Breast epithelium (tissue), 4 donors: ENCODE results near the gene PAK5. TPM values are rescaled to one million over a fixed set of nuclear protein-coding genes. Genes with fewer than 3 reads are reported as not detected.

Experiments
- DNase-seq, 2 donors: peaks; one replicate each; pipeline ENCODE4 v3.0.0-alpha.2; 2019; ENCODE audit warnings: low spot score in 2 of 2
- H3K27ac ChIP-seq, 2 donors: fragments of 200-600 bp; sonication (generic) in 1 of 2; one replicate each; pipeline ENCODE4 v1.5.1; 2016 to 2019; ENCODE audit warnings: mild to moderate bottlenecking in 1 of 2
- H3K27me3 ChIP-seq, 2 donors: fragments of 200-600 bp; sonication (generic) in 1 of 2; one replicate each; pipeline versions ENCODE4 v1.5.1 to v1.6.0; 2017 to 2019; ENCODE audit warnings: control low read depth in 1 of 2, mild to moderate bottlenecking in 1 of 2
- H3K36me3 ChIP-seq: fragments of 200-600 bp; one replicate; pipeline ENCODE4 v1.5.1; 2019
- H3K4me1 ChIP-seq, 2 donors: fragments of 200-600 bp; sonication (generic); one replicate each; pipeline ENCODE4 v1.5.1; 2016 to 2019; ENCODE audit warnings: control low read depth in 1 of 2
- H3K4me3 ChIP-seq, 3 donors: fragments of 200-600 bp; sonication (generic); 1 replicate in 2 of 3; 2 replicates in 1 of 3; pipeline ENCODE4 v1.5.1; 2016 to 2019; ENCODE audit warnings: mild to moderate bottlenecking in 3 of 3, moderate library complexity in 2 of 3
- H3K9me3 ChIP-seq, 2 donors: fragments of 200-600 bp; sonication (generic) in 1 of 2; one replicate each; pipeline ENCODE4 v1.5.1; 2016 to 2019; ENCODE audit warnings: control low read depth in 1 of 2
- CTCF ChIP-seq, 3 donors: fragments of 450-650 bp; IDR thresholded peaks; one replicate each; pipeline ENCODE4 v1.5.1; 2016 to 2017; ENCODE audit warnings: antibody characterized with exemption in 3 of 3, mild to moderate bottlenecking in 3 of 3, moderate library complexity in 3 of 3
- POLR2A ChIP-seq: fragments of 450-650 bp; IDR thresholded peaks from one replicate; pipeline ENCODE4 v1.6.1; 2016; ENCODE audit warnings: antibody characterized with exemption, mild to moderate bottlenecking, moderate library complexity
- POLR2AphosphoS5 ChIP-seq, 3 donors: sonication (generic); formaldehyde crosslinking; IDR thresholded peaks; one replicate each; pipeline ENCODE4 v1.6.1; 2017; ENCODE audit warnings: antibody characterized with exemption in 3 of 3
- intact Hi-C: fragments of 100-400 bp; cut with DNase I; formaldehyde crosslinking; loops from one replicate; pipeline ENCODE4 v1.15.1; 2023; ENCODE audit warnings: low total_unique reads
- total RNA-seq, 3 donors: library from RNA; depleted of rRNA; stranded (reverse); fragments of >200 nt; gene quantifications; one replicate each; pipeline ENCODE4 v1.1.0, GENCODE V29; 2016

The PAK5 gene
- total RNA-seq, 3 donors from 2014 or later, result 0.66 to 1.3 TPM; not detected in 1

DNA sequence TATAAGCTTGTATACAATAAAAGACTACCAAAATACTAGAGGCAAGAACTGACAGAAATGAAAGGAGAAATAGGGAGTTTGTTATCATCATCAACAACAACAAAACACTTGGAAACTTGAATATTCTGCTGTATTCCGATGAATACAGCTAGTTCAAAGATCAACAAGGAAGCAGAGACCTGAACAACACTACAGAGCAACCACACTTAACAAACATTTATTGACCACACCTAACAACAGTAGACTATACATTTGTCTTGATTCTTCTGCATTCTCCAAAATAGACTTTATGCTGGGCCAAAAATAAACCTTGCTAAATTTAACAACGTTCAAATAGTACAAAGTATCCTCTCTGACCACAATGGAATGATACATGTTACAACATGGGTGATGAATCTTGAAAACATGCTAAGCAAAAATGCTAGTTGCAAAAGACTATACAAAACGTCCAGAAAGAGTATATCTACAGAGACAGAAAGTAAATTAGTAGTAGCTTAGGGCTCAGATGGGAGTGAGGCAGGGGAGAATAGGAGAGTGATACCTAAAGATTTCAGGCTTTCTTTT is 39.1 kb upstream of the PAK5 start:
- H3K27me3 ChIP-seq, result no peaks in the 10 kb centered on the region
- H3K36me3 ChIP-seq, result no peaks in the 10 kb centered on the region
- DNase-seq, result no peak
- no peak overlapping the region for H3K27ac ChIP-seq
- no peaks in the 10 kb centered on the region for H3K4me1 ChIP-seq
- intact Hi-C loops, result loop anchor here (5.0 kb wide), 1 partner anchor 306 kb away; no protein-coding TSS in a partner anchor
- no peaks in the 10 kb centered on the region for H3K9me3 ChIP-seq
- no peak overlapping the region for H3K4me3 ChIP-seq
- TF ChIP-seq CTCF (IDR thresholded peaks at IDR 0.05), result no peak
- no peak for TF ChIP-seq POLR2A
- no peak for TF ChIP-seq POLR2AphosphoS5 (IDR thresholded peaks at IDR 0.05)

DNA sequence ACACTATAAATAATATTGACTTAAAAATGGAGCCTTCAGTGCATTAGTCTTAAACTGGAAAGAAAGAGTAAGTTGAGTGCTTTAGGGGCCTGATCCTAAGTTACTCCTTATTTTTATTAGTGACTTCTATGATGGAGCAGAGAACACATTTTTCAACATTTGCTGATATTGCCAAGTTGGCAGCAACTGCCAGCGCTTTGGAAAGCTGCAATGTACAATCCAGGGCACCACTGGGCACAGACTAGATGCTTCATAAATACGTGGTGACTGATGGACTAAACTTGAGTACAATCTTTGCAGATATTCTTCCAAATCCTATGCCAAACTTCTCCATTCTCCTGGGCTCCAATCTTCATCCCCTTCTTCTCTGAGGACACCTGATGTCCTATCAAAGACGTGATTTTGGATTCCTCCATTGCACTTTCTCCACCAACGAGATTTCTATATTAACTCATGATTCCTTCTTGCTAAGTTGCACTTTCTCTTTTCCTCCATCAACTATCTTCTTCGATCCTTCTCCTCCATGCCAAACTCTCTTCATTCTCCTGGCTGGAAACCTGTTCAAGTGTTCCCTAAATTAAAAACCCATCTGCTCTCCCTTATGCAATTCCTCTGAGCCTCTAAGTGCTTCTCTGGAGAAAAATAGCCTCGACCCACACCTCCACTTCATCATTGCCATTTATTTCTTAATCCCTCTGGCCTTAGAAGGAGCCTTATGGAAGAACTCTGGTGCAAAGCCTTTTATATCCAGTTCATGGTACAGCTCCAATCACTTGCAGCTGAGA is 28.5 kb upstream of the PAK5 start:
- TF ChIP-seq POLR2AphosphoS5 (IDR thresholded peaks at IDR 0.05) (no peak), POLR2A (no peak), CTCF (IDR thresholded peaks at IDR 0.05) (no peak)
- H3K27ac ChIP-seq, result no peak overlapping the region
- H3K36me3 ChIP-seq, result no peaks in the 10 kb centered on the region
- H3K4me3 ChIP-seq, result no peak overlapping the region
- no peak for DNase-seq
- no peaks in the 10 kb centered on the region for H3K4me1 ChIP-seq
- no peaks in the 10 kb centered on the region for H3K9me3 ChIP-seq
- no peaks in the 10 kb centered on the region for H3K27me3 ChIP-seq
- intact Hi-C loops, result no loop called here

GRCh38 chr20:9852566-9852965 is 13.7 kb upstream of the PAK5 start:
- DNase-seq, result no peak
- H3K36me3 ChIP-seq, result no peaks in the 10 kb centered on the region
- H3K27me3 ChIP-seq, result no peaks in the 10 kb centered on the region
- no peaks in the 10 kb centered on the region for H3K4me1 ChIP-seq
- intact Hi-C loops, result no loop called here
- no peak for TF ChIP-seq CTCF (IDR thresholded peaks at IDR 0.05)
- TF ChIP-seq POLR2AphosphoS5 (IDR thresholded peaks at IDR 0.05), result no peak
- TF ChIP-seq POLR2A, result no peak
- no peaks in the 10 kb centered on the region for H3K9me3 ChIP-seq
- H3K4me3 ChIP-seq, result no peak overlapping the region
- H3K27ac ChIP-seq, result no peak overlapping the region

GRCh38 chr20:9839626-9840025 is 750 bp upstream of the PAK5 start:
- intact Hi-C loops, result no loop called here
- H3K27ac ChIP-seq, result peak overlapping the region; percentile 50 to 60
- H3K27me3 ChIP-seq, result peaks cover 0 to 38% of the 10 kb centered on the region in 2 donors
- no peaks in the 10 kb centered on the region for H3K4me1 ChIP-seq
- DNase-seq, result peak in 1 of 2 donors; percentile 46
- no peaks in the 10 kb centered on the region for H3K36me3 ChIP-seq
- H3K4me3 ChIP-seq, result peak overlapping the region in 2 of 3 donors; percentile 54 to 65
- peaks cover 4% of the 10 kb centered on the region in 2 donors for H3K9me3 ChIP-seq
- TF ChIP-seq POLR2AphosphoS5 (IDR thresholded peaks at IDR 0.05) (no peak), CTCF (IDR thresholded peaks at IDR 0.05) (no peak), POLR2A (no peak)

GRCh38 chr20:9838035-9838377 is 870 bp downstream of the PAK5 start:
- TF ChIP-seq POLR2AphosphoS5 (IDR thresholded peaks at IDR 0.05) (no peak), POLR2A (no peak), CTCF (IDR thresholded peaks at IDR 0.05) (no peak)
- Histone ChIP-seq H3K27me3 (peaks cover 0 to 38% of the 10 kb centered on the region in 2 donors), H3K27ac (no peak overlapping the region), H3K4me3 (peak overlapping the region in 2 of 3 donors; percentile 54 to 65), H3K4me1 (no peaks in the 10 kb centered on the region), H3K36me3 (no peaks in the 10 kb centered on the region), H3K9me3 (peaks cover 4% of the 10 kb centered on the region in 2 donors)
- intact Hi-C loops, result no loop called here
- no peak for DNase-seq
